Hepatocyte (in vitro differentiated cells): Measurements from ENCODE around the gene EVI2A. TPM values are rescaled to one million over a fixed set of nuclear protein-coding genes. Genes with fewer than 3 reads are reported as not detected.

ENCODE experiments used
- DNase-seq: peaks from one replicate; pipeline ENCODE4 v3.0.0-alpha.2; 2016; ENCODE audit warnings: low spot score
- H2AFZ ChIP-seq: fragments of 200-600 bp; sonication (generic); 2 replicates; pipeline ENCODE4 v1.6.0; 2016; ENCODE audit warnings: antibody characterized with exemption, mild to moderate bottlenecking
- H3K27ac ChIP-seq: fragments of 200-600 bp; sonication (generic); 2 replicates; pipeline ENCODE4 v1.5.1; 2016; ENCODE audit warnings: mild to moderate bottlenecking
- H3K27me3 ChIP-seq: fragments of 200-600 bp; sonication (generic); 2 replicates; pipeline ENCODE4 v1.6.1; 2016
- H3K36me3 ChIP-seq: fragments of 200-600 bp; sonication (generic); replicated peaks from 2 replicates; pipeline ENCODE4 v1.5.1; 2016; ENCODE audit warnings: low read depth; ENCODE audit not compliant: insufficient read depth
- H3K4me1 ChIP-seq: fragments of 200-600 bp; sonication (generic); 2 replicates; pipeline ENCODE4 v1.5.1; 2016; ENCODE audit warnings: mild to moderate bottlenecking, moderate library complexity; ENCODE audit not compliant: insufficient read depth
- H3K4me2 ChIP-seq: fragments of 200-600 bp; sonication (generic); 2 replicates; pipeline ENCODE4 v1.6.0; 2016
- H3K4me3 ChIP-seq: fragments of 200-600 bp; sonication (generic); 2 replicates; pipeline ENCODE4 v1.5.1; 2016; ENCODE audit warnings: mild to moderate bottlenecking
- H3K79me2 ChIP-seq: fragments of 200-600 bp; sonication (generic); 2 replicates; pipeline ENCODE4 v1.6.0; 2017; ENCODE audit warnings: mild to moderate bottlenecking
- H3K9me2 ChIP-seq: fragments of 200-600 bp; sonication (generic); replicated peaks from 2 replicates; pipeline ENCODE4 v1.6.0; 2017; ENCODE audit warnings: mild to moderate bottlenecking; ENCODE audit not compliant: insufficient read depth
- H3K9me3 ChIP-seq: fragments of 200-600 bp; sonication (generic); 2 replicates; pipeline ENCODE4 v1.5.1; 2016; ENCODE audit warnings: low read depth, mild to moderate bottlenecking
- H4K20me1 ChIP-seq: fragments of 200-600 bp; sonication (generic); 2 replicates; pipeline ENCODE4 v1.6.0; 2016; ENCODE audit warnings: mild to moderate bottlenecking; ENCODE audit not compliant: insufficient read depth, poor library complexity, severe bottlenecking
- CTCF ChIP-seq: fragments of 200-600 bp; sonication (generic); IDR thresholded peaks from 2 replicates; pipeline ENCODE4 v1.5.1; 2016; ENCODE audit warnings: antibody characterized with exemption, mild to moderate bottlenecking; ENCODE audit not compliant: poor library complexity
- EZH2 ChIP-seq: fragments of 200-600 bp; sonication (generic); IDR thresholded peaks from 2 replicates; pipeline ENCODE4 v1.6.1; 2016; ENCODE audit warnings: antibody characterized with exemption, mild to moderate bottlenecking, borderline replicate concordance
- EZH2phosphoT487 ChIP-seq: fragments of 200-600 bp; sonication (generic); IDR thresholded peaks from one replicate; pipeline ENCODE4 v1.6.1; 2018; ENCODE audit warnings: antibody characterized with exemption, mild to moderate bottlenecking, low read depth, moderate library complexity; ENCODE audit not compliant: unreplicated experiment, severe bottlenecking
- WGBS: methylation state at CpG from one replicate; pipeline ENCODE4 v1.1.6; 2016; ENCODE audit warnings: low lambda C conversion rate; ENCODE audit errors: missing lambda C conversion rate; 5-methylcytosine and 5-hydroxymethylcytosine counted together
- polyA plus RNA-seq: library from polyadenylated mRNA; unstranded; fragments of >200 nt; fragmentation: Nextera tagmentation; extraction: Ambion mirVana; gene quantifications from 2 replicates; pipeline ENCODE4 v1.2.1, GENCODE V29; 2016
- total RNA-seq: library from RNA; depleted of rRNA; stranded (reverse); fragments of >200 nt; gene quantifications from 2 replicates; pipeline ENCODE4 v1.2.3, GENCODE V29; 2014

EVI2A gene
- total and polyA plus RNA-seq, 2 experiments from 2014 or later = 0.10 to 1.1 TPM

GRCh38 chr17:31320791-31321190 is 631 bp downstream of the EVI2A start:
- H3K4me1 ChIP-seq = no peaks in the 10 kb centered on the region
- TF ChIP-seq EZH2phosphoT487 (no peak), CTCF (no peak), EZH2 (no peak)
- H3K9me3 ChIP-seq = no peaks in the 10 kb centered on the region
- no peaks in the 10 kb centered on the region for H3K27me3 ChIP-seq
- no peaks in the 10 kb centered on the region for H3K79me2 ChIP-seq
- DNase-seq = no peak
- no peaks in the 10 kb centered on the region for H4K20me1 ChIP-seq
- no peak overlapping the region for H3K4me3 ChIP-seq
- H3K9me2 ChIP-seq = no peaks in the 10 kb centered on the region
- no peaks in the 10 kb centered on the region for H3K36me3 ChIP-seq
- no peak overlapping the region for H3K27ac ChIP-seq
- H3K4me2 ChIP-seq = no peak overlapping the region
- WGBS = 58% methylated on average over 1 of the region's 1 CpG
- H2AFZ ChIP-seq = no peak overlapping the region

GRCh38 chr17:31320241-31320640 is 1.2 kb downstream of the EVI2A start:
- no peaks in the 10 kb centered on the region for H3K27me3 ChIP-seq
- H3K79me2 ChIP-seq = no peaks in the 10 kb centered on the region
- no peak overlapping the region for H3K4me3 ChIP-seq
- WGBS = 85% methylated on average over 2 of the region's 2 CpGs
- no peaks in the 10 kb centered on the region for H3K4me1 ChIP-seq
- no peaks in the 10 kb centered on the region for H4K20me1 ChIP-seq
- no peak overlapping the region for H3K4me2 ChIP-seq
- H3K27ac ChIP-seq = no peak overlapping the region
- no peaks in the 10 kb centered on the region for H3K9me2 ChIP-seq
- H2AFZ ChIP-seq = no peak overlapping the region
- no peak for DNase-seq
- TF ChIP-seq CTCF (no peak), EZH2 (no peak), EZH2phosphoT487 (no peak)
- no peaks in the 10 kb centered on the region for H3K36me3 ChIP-seq
- no peaks in the 10 kb centered on the region for H3K9me3 ChIP-seq

GRCh38 chr17:31318851-31319661 is 2.4 kb downstream of the EVI2A start:
- Histone ChIP-seq H3K79me2 (no peaks in the 10 kb centered on the region), H3K4me3 (no peak overlapping the region), H3K4me1 (no peaks in the 10 kb centered on the region), H4K20me1 (no peaks in the 10 kb centered on the region), H3K27me3 (no peaks in the 10 kb centered on the region), H3K9me3 (no peaks in the 10 kb centered on the region), H3K27ac (no peak overlapping the region), H3K9me2 (no peaks in the 10 kb centered on the region), H3K36me3 (no peaks in the 10 kb centered on the region), H3K4me2 (no peak overlapping the region), H2AFZ (no peak overlapping the region)
- 91% methylated on average over 5 of the region's 5 CpGs for WGBS
- TF ChIP-seq EZH2 (no peak), CTCF (no peak), EZH2phosphoT487 (no peak)
- DNase-seq = no peak
